Fibroblast of skin of right quadriceps (primary cell): ENCODE data around the gene DMXL2.

Experiments
- DNase-seq: peaks from one replicate; pipeline ENCODE4 v3.0.0-alpha.2; 2013

The DMXL2 gene

DNA sequence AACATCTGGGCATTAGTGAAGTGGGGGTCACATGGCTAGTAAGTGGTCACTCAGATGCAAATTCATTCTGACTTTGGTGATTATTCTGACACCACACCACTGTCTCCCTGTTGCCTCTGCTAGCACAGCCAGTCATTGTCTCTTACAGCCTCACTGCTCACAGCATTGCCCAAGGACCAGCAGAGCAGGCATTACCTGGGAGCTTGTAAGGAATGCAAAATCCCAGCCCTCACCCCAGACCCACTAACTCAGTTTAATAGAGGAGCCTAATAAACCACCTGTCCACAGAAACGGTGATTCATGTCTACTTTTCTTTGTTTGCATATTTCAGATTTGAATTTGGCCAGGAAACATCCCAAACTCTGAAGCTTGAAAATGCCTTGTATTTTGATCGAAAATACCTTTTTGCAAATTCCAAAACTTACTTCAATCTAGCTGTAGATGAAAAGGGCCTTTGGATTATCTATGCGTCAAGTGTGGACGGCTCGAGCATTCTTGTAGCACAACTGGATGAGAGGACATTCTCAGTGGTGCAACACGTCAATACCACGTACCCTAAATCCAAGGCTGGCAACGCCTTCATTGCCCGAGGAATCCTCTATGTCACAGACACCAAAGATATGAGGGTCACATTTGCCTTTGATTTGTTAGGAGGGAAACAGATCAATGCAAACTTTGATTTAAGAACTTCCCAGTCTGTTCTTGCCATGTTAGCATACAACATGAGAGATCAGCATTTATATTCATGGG lies 218.4 kb downstream of the DMXL2 start:
- no peak for DNase-seq

DNA sequence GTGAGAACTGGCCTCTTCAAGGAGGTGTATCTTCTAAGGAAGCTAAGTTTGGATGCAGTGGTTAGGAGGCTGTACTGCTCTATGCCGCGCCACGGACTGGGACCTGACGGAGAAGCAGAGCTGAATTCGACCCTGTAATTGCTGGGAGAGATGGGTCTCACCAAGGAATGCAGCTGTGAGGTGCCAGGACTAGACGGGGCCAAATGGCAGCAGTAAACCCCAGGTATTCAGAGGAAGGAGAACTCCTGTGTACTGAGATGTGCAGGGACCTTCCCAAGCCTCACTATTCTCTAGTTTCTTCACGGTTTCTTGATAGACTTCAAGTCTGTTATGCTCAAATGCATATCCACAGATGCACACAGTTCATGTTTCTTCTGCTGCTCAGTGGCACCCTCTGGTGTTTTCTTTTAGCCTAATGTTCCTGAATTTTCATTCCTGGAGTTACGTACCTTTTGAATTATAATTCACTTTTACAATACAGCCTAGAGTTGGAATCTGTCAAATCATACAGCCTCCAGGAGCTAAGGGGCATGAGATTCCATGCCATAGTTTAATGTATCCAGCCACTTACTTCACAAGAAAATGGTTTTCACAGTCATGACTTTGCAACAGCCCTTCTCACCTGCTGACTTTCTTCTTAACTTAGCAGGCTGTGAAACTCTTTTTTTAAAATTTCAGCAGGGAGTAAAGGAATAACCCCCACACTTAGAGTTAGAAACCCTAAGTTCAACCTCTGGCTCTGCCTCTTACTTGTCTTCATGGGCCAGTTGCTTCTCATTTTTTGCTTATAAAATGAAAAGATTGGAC lies 219.3 kb downstream of the DMXL2 start:
- DNase-seq = peak; percentile 37

- peak; percentile 25 for DNase-seq
Measured at GRCh38 chr15:51401872-51402517, 220.6 kb downstream of the DMXL2 start.

DNA sequence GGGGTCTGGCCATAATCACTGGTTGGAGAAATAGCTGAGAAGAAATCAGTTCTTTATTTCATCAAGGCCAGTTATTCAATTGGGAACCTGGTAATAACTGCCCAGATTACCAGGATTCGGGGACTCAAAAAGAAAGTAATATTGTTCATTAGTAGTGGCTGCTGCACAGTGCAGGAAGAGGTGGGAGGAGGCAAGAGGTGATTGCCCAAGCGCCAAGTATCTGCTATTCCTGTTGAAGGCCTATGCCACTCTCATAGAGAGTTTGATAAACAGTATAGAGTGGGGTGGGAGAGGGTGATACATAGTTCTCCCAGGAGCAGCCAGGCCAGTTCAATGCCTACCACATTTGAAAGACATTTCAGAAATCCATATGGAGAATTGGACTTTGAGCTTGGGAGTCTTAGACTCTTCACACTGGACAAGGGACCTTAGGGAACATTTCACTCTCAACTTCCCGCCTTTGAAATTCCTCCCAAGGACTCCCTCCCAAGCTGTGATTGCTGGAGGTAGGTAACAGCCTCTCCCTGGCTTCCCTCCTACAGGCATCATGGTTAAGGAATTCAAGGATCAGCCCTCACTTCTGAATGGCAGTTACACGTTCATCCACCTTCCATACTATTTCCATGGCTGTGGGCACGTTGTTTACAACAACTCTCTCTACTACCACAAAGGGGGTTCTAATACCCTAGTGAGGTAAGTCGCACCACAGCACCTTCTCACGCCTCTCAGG lies 221.4 kb downstream of the DMXL2 start:
- no peak for DNase-seq

DNA sequence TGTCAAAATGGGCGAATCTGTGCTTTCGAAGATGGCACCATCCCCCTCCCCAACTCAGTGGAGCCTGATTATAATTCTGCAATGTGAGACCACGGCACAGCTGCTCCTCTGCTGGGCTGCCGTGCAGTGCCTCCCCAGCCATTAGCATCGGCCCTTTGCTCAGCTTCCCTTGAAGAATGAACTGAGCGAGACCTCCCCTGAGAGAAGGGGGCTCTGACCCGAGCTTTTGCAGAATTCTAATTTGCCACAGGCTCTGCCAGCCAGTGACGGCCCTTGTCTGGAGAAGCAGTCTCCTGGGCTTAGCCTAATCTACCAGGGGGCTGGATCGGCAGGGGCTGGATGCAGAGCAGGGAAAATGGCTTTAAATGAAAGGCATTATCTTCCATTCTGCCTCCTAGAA lies 223.9 kb downstream of the DMXL2 start:
- DNase-seq = no peak
